Endothelial cell of umbilical vein (primary cell): Measurements from ENCODE around the gene ENG. TPM values are rescaled to one million over a fixed set of nuclear protein-coding genes. Genes with fewer than 3 reads are reported as not detected.

Experiments used
- BruUV-seq: library from RNA; stranded (reverse); fragments of 400-500 nt; replicated peaks from 2 replicates; lab custom pipeline; 2021; lab: Mats Ljungman, UMichigan
- CTCF ChIA-PET: fragments of 300-600, 350-600 bp; sonication (Branson Sonifier 250); formaldehyde crosslinking; loops from one replicate; lab custom pipeline; 2021; ENCODE audit warnings: antibody characterized with exemption, inconsistent platforms; lab: Charles Lee
- POLR2A ChIA-PET: fragments of 300-600, 350-600 bp; sonication (Branson Sonifier 250); formaldehyde crosslinking; loops from one replicate; lab custom pipeline; 2021; ENCODE audit warnings: antibody characterized with exemption, inconsistent platforms; lab: Charles Lee
- DNase-seq: peaks from one replicate; pipeline ENCODE4 v3.0.0-alpha.2; 2011; ENCODE audit warnings: low read depth, low spot score
- FAIRE-seq: peaks from 2 replicates; lab custom pipeline; 2011; peaks lifted over from hg19 to GRCh38; lab: Jason Lieb, UNC
- H2AFZ ChIP-seq: 2 replicates; pipeline ENCODE4 v1.6.0; 2012; ENCODE audit warnings: low read depth, low read length, control low read depth, inconsistent platforms
- H3K27ac ChIP-seq: 2 replicates; pipeline ENCODE4 v1.5.1; 2011; ENCODE audit warnings: low read depth, mild to moderate bottlenecking, control low read depth, low read length, moderate library complexity; ENCODE audit not compliant: insufficient read depth
- H3K27me3 ChIP-seq, 2 experiments: 2 replicates each; pipeline versions ENCODE4 v1.6.0 to v1.6.1; 2011; ENCODE audit warnings: low read length in 2 of 2, mixed read lengths in 1 of 2; ENCODE audit not compliant: control insufficient read depth in 2 of 2, insufficient read depth in 2 of 2
- H3K36me3 ChIP-seq, 2 experiments: 2 replicates in 1 of 2; 3 replicates in 1 of 2; pipeline ENCODE4 v1.5.1; 2011; ENCODE audit warnings: low read length in 2 of 2, mild to moderate bottlenecking in 1 of 2, moderate library complexity in 1 of 2; ENCODE audit not compliant: control insufficient read depth in 2 of 2, insufficient read depth in 2 of 2; ENCODE audit errors: extremely low read depth in 1 of 2
- H3K4me1 ChIP-seq: 3 replicates; pipeline ENCODE4 v1.5.1; 2011; ENCODE audit warnings: mild to moderate bottlenecking, low read length; ENCODE audit not compliant: control insufficient read depth, insufficient read depth; ENCODE audit errors: extremely low read depth
- H3K4me2 ChIP-seq: 2 replicates; pipeline ENCODE4 v1.6.1; 2011; ENCODE audit warnings: low read length, control low read depth, mixed read lengths; ENCODE audit not compliant: insufficient read depth
- H3K4me3 ChIP-seq, 3 experiments: fragments of 200-600 bp in 1 of 3; sonication (generic), shearing (Covaris generic) in 1 of 3; replicated peaks in 1 of 3; 2 replicates each; pipeline ENCODE4 v1.5.1; 2011 to 2016; ENCODE audit warnings: control low read depth in 3 of 3, low read length in 3 of 3, mild to moderate bottlenecking in 2 of 3, inconsistent platforms in 1 of 3, low read depth in 1 of 3, moderate library complexity in 1 of 3; ENCODE audit not compliant: insufficient read depth in 1 of 3
- H3K79me2 ChIP-seq: 2 replicates; pipeline ENCODE4 v1.6.0; 2012; ENCODE audit warnings: low read length, inconsistent platforms; ENCODE audit not compliant: control insufficient read depth, insufficient read depth
- H3K9ac ChIP-seq: replicated peaks from 2 replicates; pipeline ENCODE3; 2011; ENCODE audit warnings: low read length, control low read depth; ENCODE audit not compliant: insufficient read depth; ENCODE audit errors: extremely low read depth
- H3K9me1 ChIP-seq: replicated peaks from 3 replicates; pipeline ENCODE4 v1.6.0; 2011; ENCODE audit warnings: mild to moderate bottlenecking, low read length; ENCODE audit not compliant: control insufficient read depth, insufficient read depth; ENCODE audit errors: extremely low read depth
- H3K9me3 ChIP-seq: replicated peaks from 2 replicates; pipeline ENCODE4 v1.5.1; 2012; ENCODE audit warnings: low read length, inconsistent platforms; ENCODE audit not compliant: control insufficient read depth, insufficient read depth
- H4K20me1 ChIP-seq: replicated peaks from 2 replicates; pipeline ENCODE3; 2011; ENCODE audit warnings: mild to moderate bottlenecking, low read length; ENCODE audit not compliant: control insufficient read depth, insufficient read depth; ENCODE audit errors: extremely low read depth
- EZH2 ChIP-seq: IDR thresholded peaks from 2 replicates; pipeline ENCODE4 v1.6.1; 2012; ENCODE audit warnings: borderline replicate concordance, low read depth, mild to moderate bottlenecking, moderate library complexity, low read length, inconsistent platforms; ENCODE audit not compliant: severe bottlenecking
- FOS ChIP-seq: IDR thresholded peaks from 2 replicates; pipeline ENCODE4 v1.6.1; 2011; ENCODE audit warnings: mild to moderate bottlenecking, low read length, moderate library complexity, borderline replicate concordance; ENCODE audit not compliant: insufficient read depth
- GATA2 ChIP-seq: IDR thresholded peaks from 2 replicates; pipeline ENCODE4 v1.7.0; 2011; ENCODE audit warnings: low read depth, mild to moderate bottlenecking, moderate library complexity, mixed read lengths, low read length; ENCODE audit not compliant: insufficient read length, insufficient read depth
- JUN ChIP-seq: IDR thresholded peaks from 2 replicates; pipeline ENCODE4 v1.6.1; 2011; ENCODE audit warnings: borderline replicate concordance, low read depth; ENCODE audit not compliant: insufficient read length, insufficient read depth
- MYC ChIP-seq: IDR thresholded peaks from one replicate; pipeline ENCODE4 v1.6.1; 2011; ENCODE audit warnings: mild to moderate bottlenecking, low read depth, low read length
- POLR2A ChIP-seq: IDR thresholded peaks from 2 replicates; pipeline ENCODE4 v1.6.1; 2012; ENCODE audit warnings: low read depth, mild to moderate bottlenecking, control low read depth, low read length
- POLR2AphosphoS5 ChIP-seq: IDR thresholded peaks from 2 replicates; pipeline ENCODE4 v1.6.1; 2012; ENCODE audit warnings: low read depth, mild to moderate bottlenecking, control low read depth, low read length, moderate library complexity; ENCODE audit not compliant: insufficient read depth
- dilution Hi-C: fragments of 300-500 bp; cut with MboI; formaldehyde crosslinking; loops from one replicate; pipeline ENCODE4 v1.15.0; 2019; ENCODE audit warnings: low sequenced_read_pairs; ENCODE audit not compliant: extremely low pct_ligation_motif_present
- intact Hi-C: fragments of 100-400 bp; cut with micrococcal nuclease; formaldehyde crosslinking; loops from one replicate; pipeline ENCODE4 v1.10.0; 2022
- polyA plus RNA-seq, 4 experiments: library from polyadenylated mRNA; depleted of rRNA in 3 of 4; stranded (reverse) in 3 of 4; unstranded in 1 of 4; fragments of >200 nt; gene quantifications; 2 replicates each; pipeline versions ENCODE4 v1.2.1 to v1.2.3, GENCODE V29; 2011 to 2012; ENCODE audit warnings: missing spikeins in 1 of 4
- total RNA-seq: library from RNA; stranded (reverse); gene quantifications from 2 replicates; pipeline ENCODE4 v1.2.3, GENCODE V29; 2021
- TF ChIP-seq, protein P1 (sequence below), 2 donors: IDR thresholded peaks; 1 replicate in 1 of 2; 2 replicates in 1 of 2; pipeline ENCODE4 v1.5.1; 2011; ENCODE audit warnings: low read length in 2 of 2, mild to moderate bottlenecking in 2 of 2, moderate library complexity in 2 of 2, control low read depth in 1 of 2, inconsistent platforms in 1 of 2, low read depth in 1 of 2; ENCODE audit not compliant: insufficient read depth in 1 of 2; ENCODE audit errors: extremely low read depth in 1 of 2
- TF ChIP-seq, protein P2 (sequence below): IDR thresholded peaks from 2 replicates; pipeline ENCODE4 v1.6.1; 2011; ENCODE audit not compliant: insufficient read depth, insufficient read length

Gene ENG
- total and polyA plus RNA-seq, 2 donors (not counting 3 experiments of a cell fraction or from before 2014, with no cell fraction given), result 338 to 728 TPM

DNA sequence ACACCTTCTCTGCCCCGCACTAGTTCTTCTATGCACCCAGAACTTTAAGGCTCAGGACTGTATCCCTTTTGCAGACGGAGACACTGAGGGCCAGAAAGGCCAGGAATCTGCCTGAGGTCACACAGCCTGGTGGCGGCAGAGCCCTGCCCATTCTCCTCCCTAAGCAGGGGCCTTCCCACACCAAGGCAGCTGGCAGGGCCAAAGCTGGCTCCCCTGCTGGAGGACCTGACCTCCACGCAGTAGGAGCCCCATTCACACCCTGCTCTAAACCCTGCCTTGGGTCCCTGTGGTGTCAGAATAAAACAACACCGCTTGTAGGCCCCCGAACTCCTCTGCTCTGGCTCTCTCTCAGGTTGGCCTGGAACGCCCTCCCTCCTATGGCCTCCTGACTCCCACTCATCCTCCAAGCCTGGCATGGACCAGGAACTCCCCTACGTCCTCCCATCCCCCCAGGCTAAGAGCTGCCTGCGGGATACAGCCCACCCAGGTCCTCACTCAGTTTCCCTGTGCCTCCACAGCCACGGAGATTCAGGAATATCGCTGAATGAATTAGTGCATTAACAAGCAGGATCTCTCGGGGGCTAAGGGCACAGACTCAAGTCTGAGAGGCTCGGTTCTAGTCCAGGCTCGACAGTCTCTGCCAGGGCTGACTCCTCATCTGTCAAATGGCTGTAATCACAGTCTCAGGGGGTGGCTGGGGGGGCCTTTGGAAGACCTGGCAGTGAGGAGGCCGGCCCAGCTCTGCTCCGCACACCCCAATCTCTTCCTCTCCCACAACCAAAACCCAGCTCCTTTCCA, 42.1 kb upstream of the ENG start:
- peaks cover 11% of the 10 kb centered on the region for H3K4me1 ChIP-seq
- BruUV-seq, result no TSS peak
- no peaks in the 10 kb centered on the region for H3K9me1 ChIP-seq
- FAIRE-seq (no peak), DNase-seq (no peak)
- CTCF ChIA-PET, result interaction anchor here (0.9 to 2.7 kb wide), 6 partner anchors 14 to 162 kb away, joined by 3 to 12 read pairs (median 4); partner anchors contain the start of gene TOR2A
- no peaks in the 10 kb centered on the region for H3K27me3 ChIP-seq
- H2AFZ ChIP-seq, result no peak overlapping the region
- H3K4me2 ChIP-seq, result peak overlapping the region; percentile 37
- H4K20me1 ChIP-seq, result no peaks in the 10 kb centered on the region
- no peak overlapping the region for H3K27ac ChIP-seq
- H3K36me3 ChIP-seq, result peaks cover 9 to 34% of the 10 kb centered on the region in 2 experiments
- no peak overlapping the region for H3K9ac ChIP-seq
- dilution Hi-C loops, result no loop called here
- H3K9me3 ChIP-seq, result no peaks in the 10 kb centered on the region
- no peak overlapping the region for H3K4me3 ChIP-seq
- peaks cover 11% of the 10 kb centered on the region for H3K79me2 ChIP-seq
- POLR2A ChIA-PET, result interaction anchor here (1.4 kb wide), 1 partner anchor 14 kb away, joined by 7 read pairs; no protein-coding TSS in a partner anchor
- no peak for TF ChIP-seq GATA2
- TF ChIP-seq POLR2A, result no peak
- no peak for TF ChIP-seq POLR2AphosphoS5
- TF ChIP-seq, protein P1, sequence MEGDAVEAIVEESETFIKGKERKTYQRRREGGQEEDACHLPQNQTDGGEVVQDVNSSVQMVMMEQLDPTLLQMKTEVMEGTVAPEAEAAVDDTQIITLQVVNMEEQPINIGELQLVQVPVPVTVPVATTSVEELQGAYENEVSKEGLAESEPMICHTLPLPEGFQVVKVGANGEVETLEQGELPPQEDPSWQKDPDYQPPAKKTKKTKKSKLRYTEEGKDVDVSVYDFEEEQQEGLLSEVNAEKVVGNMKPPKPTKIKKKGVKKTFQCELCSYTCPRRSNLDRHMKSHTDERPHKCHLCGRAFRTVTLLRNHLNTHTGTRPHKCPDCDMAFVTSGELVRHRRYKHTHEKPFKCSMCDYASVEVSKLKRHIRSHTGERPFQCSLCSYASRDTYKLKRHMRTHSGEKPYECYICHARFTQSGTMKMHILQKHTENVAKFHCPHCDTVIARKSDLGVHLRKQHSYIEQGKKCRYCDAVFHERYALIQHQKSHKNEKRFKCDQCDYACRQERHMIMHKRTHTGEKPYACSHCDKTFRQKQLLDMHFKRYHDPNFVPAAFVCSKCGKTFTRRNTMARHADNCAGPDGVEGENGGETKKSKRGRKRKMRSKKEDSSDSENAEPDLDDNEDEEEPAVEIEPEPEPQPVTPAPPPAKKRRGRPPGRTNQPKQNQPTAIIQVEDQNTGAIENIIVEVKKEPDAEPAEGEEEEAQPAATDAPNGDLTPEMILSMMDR (IDR thresholded peaks at IDR 0.05; ENCODE audit: extremely low read depth in 1 of 2, insufficient read depth in 1 of 2, low read depth in 1 of 2, low read length in 2 of 2), result no peak
- no peak for TF ChIP-seq JUN
- TF ChIP-seq EZH2, result no peak
- TF ChIP-seq, protein P2, sequence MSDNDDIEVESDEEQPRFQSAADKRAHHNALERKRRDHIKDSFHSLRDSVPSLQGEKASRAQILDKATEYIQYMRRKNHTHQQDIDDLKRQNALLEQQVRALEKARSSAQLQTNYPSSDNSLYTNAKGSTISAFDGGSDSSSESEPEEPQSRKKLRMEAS, result no peak
- no peak for TF ChIP-seq MYC
- TF ChIP-seq FOS, result no peak
- intact Hi-C loops, result no loop called here
